Aorta (tissue), 5 donors: Measurements from ENCODE around the gene FOXK1. TPM values are rescaled to one million over a fixed set of nuclear protein-coding genes. Genes with fewer than 3 reads are reported as not detected.

Source experiments
- ATAC-seq: fragments of 200-7000 bp; cut with Tn5 transposase; one replicate; pipeline ENCODE4 v1.9.1; 2022; ENCODE audit warnings: moderate library complexity; ENCODE audit not compliant: low FRiP score
- DNase-seq, 2 donors: peaks; one replicate each; pipeline ENCODE4 v3.0.0-alpha.2; 2020
- H3K27ac ChIP-seq, 2 donors: one replicate each; pipeline ENCODE4 v1.5.1; 2013; ENCODE audit warnings: low read length in 2 of 2, mild to moderate bottlenecking in 2 of 2, moderate library complexity in 2 of 2, control low read depth in 1 of 2, inconsistent platforms in 1 of 2, low read depth in 1 of 2
- H3K27me3 ChIP-seq, 2 donors: one replicate each; pipeline ENCODE4 v1.6.1; 2013; ENCODE audit warnings: control low read depth in 1 of 2, low read length in 1 of 2, mild to moderate bottlenecking in 1 of 2, moderate library complexity in 1 of 2; ENCODE audit not compliant: insufficient read depth in 2 of 2, control insufficient read depth in 1 of 2
- H3K36me3 ChIP-seq, 2 donors: one replicate each; pipeline ENCODE4 v1.6.1; 2013; ENCODE audit warnings: control low read depth in 1 of 2, low read length in 1 of 2, mild to moderate bottlenecking in 1 of 2; ENCODE audit not compliant: insufficient read depth in 2 of 2, control insufficient read depth in 1 of 2
- H3K4me1 ChIP-seq, 2 donors: one replicate each; pipeline ENCODE4 v1.6.1; 2013; ENCODE audit warnings: low read length in 2 of 2, control low read depth in 1 of 2, mild to moderate bottlenecking in 1 of 2, moderate library complexity in 1 of 2; ENCODE audit not compliant: insufficient read depth in 2 of 2, control insufficient read depth in 1 of 2
- H3K4me3 ChIP-seq, 2 donors: one replicate each; pipeline ENCODE4 v1.5.1; 2013; ENCODE audit warnings: low read length in 2 of 2, control low read depth in 1 of 2, mild to moderate bottlenecking in 1 of 2
- H3K9me3 ChIP-seq: one replicate; pipeline ENCODE4 v1.6.1; 2013; ENCODE audit warnings: mild to moderate bottlenecking, low read length; ENCODE audit not compliant: control insufficient read depth
- WGBS, 2 donors: extraction: QIAGEN DNeasy Blood & Tissue Kit; methylation state at CpG; one replicate each; pipeline ENCODE4 v1.1.7; 2013; 5-methylcytosine and 5-hydroxymethylcytosine counted together
- intact Hi-C, 2 donors: fragments of 100-400 bp; cut with DNase I; formaldehyde crosslinking; loops; one replicate each; pipeline versions ENCODE4 v1.14.2 to v1.15.0; 2022
- polyA plus RNA-seq, 2 donors: library from polyadenylated mRNA; stranded (reverse); fragments of 200-250 nt; gene quantifications; one replicate each; pipeline ENCODE4 v1.2.3, GENCODE V29; 2013
- total RNA-seq, 2 donors: library from RNA; stranded (reverse); fragmentation: NEBNext Ultra II Directional; extraction: Animal tissue kit (Norgen Biotek cat#: 25700); gene quantifications; one replicate each; pipeline ENCODE4 v1.2.1, GENCODE V29; 2021
- donor health status: healthy with polysubstance abuse.
- donor health status: Bipolar disorder and iron deficiency.
- donor health status: DM: no; HTN: no; CAD: no.
- donor health status: DM: no; HTN: no; CAD: no.
- donor health status: DM: yes; HTN: yes; CAD: no.

Gene FOXK1
- total and polyA plus RNA-seq, 4 donors, result 5.1 to 47.5 (median 25.1) TPM

DNA sequence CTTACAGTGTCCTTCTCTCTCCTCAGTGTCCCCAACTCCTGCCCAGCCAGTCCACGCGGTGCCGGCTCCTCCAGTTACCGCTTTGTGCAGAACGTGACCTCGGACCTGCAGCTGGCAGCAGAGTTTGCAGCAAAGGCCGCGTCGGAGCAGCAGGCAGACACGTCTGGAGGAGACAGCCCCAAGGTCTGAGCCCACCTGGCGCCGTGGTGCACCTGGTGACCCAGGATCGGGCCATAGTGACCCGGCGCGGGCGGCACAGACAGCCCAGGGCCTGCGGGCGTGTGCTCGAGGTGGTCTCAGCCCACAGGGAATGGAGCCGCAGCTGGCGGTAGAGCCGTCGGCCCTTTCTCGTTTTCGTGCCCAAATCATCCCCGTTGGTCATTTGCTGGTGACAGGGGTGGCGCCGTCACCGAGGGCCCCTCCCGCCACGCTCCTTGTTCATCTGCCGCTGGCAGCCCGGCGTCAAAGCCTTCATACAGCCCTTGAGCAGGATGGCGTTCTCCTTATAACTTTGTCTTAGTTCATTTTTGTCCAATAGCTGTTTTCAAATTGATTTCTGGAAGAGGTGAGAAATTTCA is 72.4 kb downstream of the FOXK1 start:
- ATAC-seq (peak; percentile 3), DNase-seq (no peak)
- H3K27ac ChIP-seq, result no peak overlapping the region
- H3K27me3 ChIP-seq, result no peaks in the 10 kb centered on the region
- intact Hi-C loops, result loop anchor here in 1 of 2 donors (5.0 kb wide), 1 partner anchor 72 kb away; the partner anchor contains the start of gene FOXK1
- peaks cover 0 to 2% of the 10 kb centered on the region in 2 donors for H3K36me3 ChIP-seq
- H3K9me3 ChIP-seq, result no peaks in the 10 kb centered on the region
- H3K4me3 ChIP-seq, result no peak overlapping the region
- H3K4me1 ChIP-seq, result no peaks in the 10 kb centered on the region
- 90 to 92% methylated on average over 36 of the region's 36 CpGs for WGBS, 2 donors

DNA sequence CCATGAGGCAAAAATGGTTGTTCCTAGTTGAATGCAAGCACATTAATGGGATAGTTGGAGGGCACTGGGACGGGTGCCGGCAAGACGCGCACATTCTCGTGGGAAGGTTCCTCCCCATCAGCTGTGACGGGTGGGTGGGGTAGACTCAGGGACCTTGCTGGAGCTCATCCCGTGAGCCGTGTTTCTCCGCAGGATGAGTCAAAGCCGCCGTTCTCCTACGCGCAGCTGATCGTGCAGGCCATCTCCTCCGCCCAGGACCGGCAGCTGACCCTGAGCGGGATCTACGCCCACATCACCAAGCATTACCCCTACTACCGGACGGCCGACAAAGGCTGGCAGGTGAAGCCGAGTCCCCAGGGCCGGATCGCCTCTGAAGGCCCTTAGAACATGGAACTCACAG is 73.0 kb downstream of the FOXK1 start:
- Histone ChIP-seq H3K4me1 (no peaks in the 10 kb centered on the region), H3K27ac (no peak overlapping the region), H3K27me3 (no peaks in the 10 kb centered on the region), H3K4me3 (no peak overlapping the region), H3K9me3 (no peaks in the 10 kb centered on the region), H3K36me3 (peaks cover 0 to 2% of the 10 kb centered on the region in 2 donors)
- 92 to 93% methylated on average over 24 of the region's 24 CpGs for WGBS, 2 donors
- ATAC-seq (no peak), DNase-seq (no peak)
- intact Hi-C loops, result no loop called here

DNA sequence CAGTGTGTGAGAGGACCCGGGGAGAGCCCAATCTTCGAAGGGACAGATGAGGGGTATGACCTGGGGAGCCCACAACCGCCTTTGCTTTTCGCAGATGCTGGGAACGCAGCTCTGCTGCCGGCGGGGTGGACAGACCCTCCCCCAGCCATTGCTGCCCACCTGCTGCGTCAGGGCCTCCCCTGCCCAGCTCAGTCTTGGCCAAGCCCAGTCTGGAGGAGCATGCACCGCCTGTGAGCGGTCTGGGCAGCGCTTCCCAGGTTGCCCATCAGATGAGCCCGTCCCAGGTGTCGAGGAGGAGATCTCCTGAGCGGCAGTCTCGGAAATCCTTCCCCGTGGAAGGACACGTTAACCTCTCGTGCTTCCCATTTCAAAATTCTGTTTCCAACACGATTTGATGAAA is 76.0 kb downstream of the FOXK1 start:
- Histone ChIP-seq H3K27me3 (no peaks in the 10 kb centered on the region), H3K27ac (no peak overlapping the region), H3K4me1 (no peaks in the 10 kb centered on the region), H3K9me3 (no peaks in the 10 kb centered on the region), H3K4me3 (no peak overlapping the region), H3K36me3 (peaks cover 0 to 8% of the 10 kb centered on the region in 2 donors)
- DNase-seq, result no peak
- WGBS, 2 donors, result 92 to 94% methylated on average over 19 of the region's 19 CpGs
- intact Hi-C loops, result no loop called here
- ATAC-seq, result no peak

DNA sequence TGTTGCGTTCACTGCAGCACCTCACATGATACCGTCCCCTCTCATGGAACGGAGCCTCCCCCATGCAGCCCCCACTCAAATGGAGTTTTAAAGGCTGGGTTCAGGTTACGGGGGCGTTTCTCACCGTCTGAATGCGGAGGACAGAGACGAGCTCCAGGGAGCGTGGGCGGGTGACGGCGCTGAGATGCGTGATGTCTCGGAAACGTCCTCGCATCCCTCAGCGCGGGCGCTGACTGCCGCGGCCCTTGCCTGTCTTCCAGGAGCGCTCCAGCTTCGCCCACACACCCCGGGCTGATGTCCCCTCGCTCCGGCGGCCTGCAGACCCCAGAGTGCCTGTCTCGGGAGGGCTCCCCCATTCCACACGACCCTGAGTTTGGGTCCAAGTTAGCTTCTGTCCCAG is 76.7 kb downstream of the FOXK1 start:
- H3K9me3 ChIP-seq, result no peaks in the 10 kb centered on the region
- WGBS, 2 donors, result 93% methylated on average over 29 of the region's 29 CpGs
- H3K4me1 ChIP-seq, result no peaks in the 10 kb centered on the region
- ATAC-seq, result no peak
- intact Hi-C loops, result no loop called here
- H3K36me3 ChIP-seq, result peaks cover 0 to 10% of the 10 kb centered on the region in 2 donors
- DNase-seq, result no peak
- H3K27me3 ChIP-seq, result no peaks in the 10 kb centered on the region
- H3K27ac ChIP-seq, result no peak overlapping the region
- H3K4me3 ChIP-seq, result no peak overlapping the region

DNA sequence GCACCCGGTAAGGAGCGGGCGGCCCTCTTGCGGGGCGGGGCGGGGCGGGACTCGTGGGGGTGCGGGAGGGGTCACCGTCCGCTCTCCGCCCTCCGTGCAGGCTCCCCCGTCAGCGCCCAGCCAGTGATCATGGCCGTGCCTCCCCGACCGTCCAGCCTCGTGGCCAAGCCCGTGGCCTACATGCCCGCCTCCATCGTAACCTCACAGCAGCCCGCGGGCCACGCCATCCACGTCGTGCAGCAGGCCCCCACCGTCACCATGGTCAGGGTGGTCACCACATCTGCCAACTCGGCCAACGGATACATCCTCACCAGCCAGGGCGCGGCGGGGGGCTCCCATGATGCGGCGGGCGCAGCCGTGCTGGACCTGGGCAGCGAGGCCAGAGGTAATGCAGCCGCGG is 77.1 kb downstream of the FOXK1 start:
- DNase-seq (no peak), ATAC-seq (peak; percentile 46)
- Histone ChIP-seq H3K36me3 (peaks cover 0 to 10% of the 10 kb centered on the region in 2 donors), H3K4me1 (no peaks in the 10 kb centered on the region), H3K9me3 (no peaks in the 10 kb centered on the region), H3K27me3 (no peaks in the 10 kb centered on the region), H3K4me3 (no peak overlapping the region), H3K27ac (no peak overlapping the region)
- WGBS, 2 donors, result 96% methylated on average over 40 of the region's 40 CpGs
- intact Hi-C loops, result no loop called here

DNA sequence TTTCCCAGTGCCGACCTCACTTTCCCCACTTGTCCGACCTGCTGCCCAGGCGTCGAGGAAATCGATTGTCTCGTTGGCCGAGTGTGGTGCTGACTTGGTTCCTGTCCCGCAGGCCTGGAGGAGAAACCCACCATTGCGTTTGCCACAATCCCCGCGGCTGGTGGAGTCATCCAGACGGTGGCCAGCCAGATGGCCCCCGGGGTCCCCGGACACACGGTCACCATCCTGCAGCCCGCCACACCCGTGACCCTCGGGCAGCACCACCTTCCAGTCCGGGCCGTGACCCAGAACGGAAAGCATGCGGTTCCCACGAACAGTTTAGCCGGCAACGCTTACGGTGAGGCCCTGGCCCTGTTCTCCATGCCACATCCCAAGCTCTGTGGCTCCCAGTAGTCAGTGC is 78.9 kb downstream of the FOXK1 start:
- Histone ChIP-seq H3K9me3 (no peaks in the 10 kb centered on the region), H3K27me3 (no peaks in the 10 kb centered on the region), H3K36me3 (peaks cover 0 to 8% of the 10 kb centered on the region in 2 donors), H3K4me3 (no peak overlapping the region), H3K27ac (no peak overlapping the region), H3K4me1 (no peaks in the 10 kb centered on the region)
- intact Hi-C loops, result no loop called here
- DNase-seq (no peak), ATAC-seq (no peak)
- 93 to 94% methylated on average over 26 of the region's 26 CpGs for WGBS, 2 donors

DNA sequence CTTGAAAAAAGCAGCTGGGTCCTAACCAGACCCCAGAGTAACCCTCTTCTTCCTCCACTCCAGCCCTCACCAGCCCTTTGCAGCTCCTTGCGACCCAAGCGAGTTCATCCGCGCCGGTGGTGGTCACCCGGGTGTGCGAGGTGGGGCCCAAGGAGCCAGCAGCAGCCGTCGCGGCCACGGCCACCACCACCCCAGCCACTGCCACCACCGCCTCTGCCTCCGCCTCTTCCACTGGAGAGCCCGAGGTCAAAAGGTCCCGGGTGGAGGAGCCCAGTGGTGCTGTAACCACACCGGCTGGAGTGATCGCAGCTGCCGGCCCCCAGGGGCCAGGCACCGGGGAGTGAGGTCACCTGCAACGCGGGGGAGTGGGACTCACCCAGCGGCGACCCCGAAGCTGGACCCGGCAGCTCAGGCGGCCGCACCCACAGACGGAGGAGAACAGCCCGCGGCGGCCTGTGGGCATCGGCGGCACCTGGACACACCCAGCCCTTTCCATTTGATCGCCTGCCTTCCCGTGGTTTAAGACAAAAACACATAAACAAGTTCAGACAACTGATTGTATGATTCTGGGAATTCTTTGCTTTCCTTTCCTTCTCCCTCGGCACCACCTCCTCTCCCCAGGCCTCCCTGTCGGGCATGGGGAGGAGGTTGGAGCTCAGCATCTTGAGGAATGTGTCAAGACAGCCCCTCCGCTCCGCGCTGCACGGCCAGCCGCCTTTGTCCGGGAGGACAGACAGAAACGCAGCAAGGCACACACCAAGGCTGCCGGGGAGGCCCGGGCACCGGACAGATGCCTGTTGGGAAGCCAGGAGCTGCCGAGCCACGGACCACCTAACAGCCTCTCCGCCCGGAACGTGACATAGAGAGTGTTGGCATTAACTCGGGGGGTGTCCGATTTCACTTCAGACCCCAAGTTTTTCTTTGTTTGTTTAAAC is 80.3 kb downstream of the FOXK1 start:
- no peaks in the 10 kb centered on the region for H3K27me3 ChIP-seq
- DNase-seq (no peak), ATAC-seq (no peak)
- no peak overlapping the region for H3K4me3 ChIP-seq
- WGBS, 2 donors, result 91 to 93% methylated on average over 54 of the region's 54 CpGs
- H3K9me3 ChIP-seq, result no peaks in the 10 kb centered on the region
- no peak overlapping the region for H3K27ac ChIP-seq
- intact Hi-C loops, result no loop called here
- no peaks in the 10 kb centered on the region for H3K4me1 ChIP-seq
- H3K36me3 ChIP-seq, result peaks cover 0 to 8% of the 10 kb centered on the region in 2 donors

DNA sequence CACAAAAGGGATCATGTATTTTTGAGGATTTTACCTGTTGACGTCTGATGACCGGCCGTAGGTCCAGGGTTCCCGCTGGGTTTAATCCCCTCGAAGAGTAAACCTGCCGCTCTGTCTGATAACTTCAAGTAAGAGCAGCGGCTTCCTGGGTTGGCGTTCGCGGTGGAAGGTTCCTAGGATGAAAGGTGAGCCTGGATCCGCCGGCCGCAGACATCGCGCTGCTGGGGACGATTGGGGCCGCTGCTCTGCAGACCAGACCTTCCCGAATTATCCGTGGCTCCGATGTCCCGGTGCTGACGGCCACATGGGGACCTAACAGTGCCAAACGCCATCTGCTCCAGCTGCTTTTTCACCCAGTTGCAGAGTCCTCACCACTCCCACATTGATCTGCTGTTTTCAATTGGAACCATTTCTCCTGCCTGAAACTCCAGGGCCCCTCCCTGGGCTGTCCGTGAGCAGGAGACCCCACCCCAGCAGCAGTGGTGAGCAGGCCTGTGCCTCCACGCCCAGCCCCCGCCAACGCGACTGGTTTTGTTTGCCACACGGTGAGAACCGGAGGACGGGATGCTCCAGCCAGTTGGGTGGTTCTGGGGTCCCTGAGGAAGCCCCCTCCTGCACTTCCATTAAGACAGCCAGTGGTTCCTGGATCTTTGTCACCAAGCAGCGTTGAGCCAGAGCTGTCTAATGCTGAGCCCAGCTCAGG is 81.1 kb downstream of the FOXK1 start:
- ATAC-seq (no peak), DNase-seq (no peak)
- Histone ChIP-seq H3K27me3 (no peaks in the 10 kb centered on the region), H3K9me3 (no peaks in the 10 kb centered on the region), H3K27ac (no peak overlapping the region), H3K4me1 (no peaks in the 10 kb centered on the region), H3K4me3 (no peak overlapping the region), H3K36me3 (peaks cover 0 to 8% of the 10 kb centered on the region in 2 donors)
- intact Hi-C loops, result no loop called here
- 93 to 94% methylated on average over 32 of the region's 32 CpGs for WGBS, 2 donors
